ENCODE data around the gene PRMT7.

The PRMT7 gene

GRCh38 chr16:68389750-68390371 lies 79.0 kb downstream of the PRMT7 start:
- Histone ChIP-seq H3K36me3 (replicated peaks in 1 of 2; ENCODE audit: control insufficient read depth in 2 of 2, insufficient read depth in 2 of 2, low read length in 2 of 2) (no peaks in the 10 kb centered on the region), H3K18ac (ENCODE audit: low read length) (no peak overlapping the region), H2AK5ac (ENCODE audit: low read depth, low read length) (no peak overlapping the region), H3K9ac (ENCODE audit: low read depth, low read length, poor library complexity) (no peak overlapping the region), H3K14ac (ENCODE audit: low read length) (no peak overlapping the region), H3K23ac (ENCODE audit: low read depth, low read length, poor library complexity) (no peak overlapping the region), H4K8ac (ENCODE audit: low read depth, low read length) (no peak overlapping the region), H3K27ac (replicated peaks; ENCODE audit: low read length) (no peak overlapping the region), H3K4me1 (ENCODE audit: control insufficient read depth in 2 of 2, insufficient read depth in 1 of 2, low read depth in 1 of 2, low read length in 2 of 2) (peaks cover 2 to 11% of the 10 kb centered on the region in 2 donors), H3K79me1 (ENCODE audit: low read depth, low read length) (no peaks in the 10 kb centered on the region), H4K91ac (ENCODE audit: low read depth, low read length, poor library complexity) (no peak overlapping the region), H3K4me3 (ENCODE audit: low read length in 2 of 2) (no peak overlapping the region), H2BK120ac (ENCODE audit: low read depth, low read length) (no peak overlapping the region), H3K27me3 (ENCODE audit: control insufficient read depth in 3 of 3, insufficient read depth in 3 of 3, low read depth in 1 of 3, low read length in 3 of 3) (peaks cover 0 to 8% (median 2%) of the 10 kb centered on the region in 3 experiments), H3K4me2 (ENCODE audit: insufficient read depth, low read length, poor library complexity, severe bottlenecking) (no peak overlapping the region), H3K9me3 (replicated peaks in 1 of 2; ENCODE audit: control insufficient read depth in 2 of 2, insufficient read depth in 1 of 2, low read depth in 1 of 2, low read length in 2 of 2) (no peaks in the 10 kb centered on the region), H2BK12ac (ENCODE audit: low read length) (no peak overlapping the region), H2BK15ac (ENCODE audit: low read length) (no peak overlapping the region), H2AFZ (ENCODE audit: low read length) (no peak overlapping the region), H2BK5ac (ENCODE audit: low read length) (no peak overlapping the region), H3K4ac (ENCODE audit: low read length) (no peak overlapping the region)
- WGBS, 2 donors (ENCODE audit: extremely low coverage in 2 of 2, insufficient read length in 2 of 2, insufficient replicate concordance in 1 of 2), result no CpG with 5 or more reads among the region's 6 CpGs
- DNase-seq (ENCODE audit: low spot score), result no peak

DNA sequence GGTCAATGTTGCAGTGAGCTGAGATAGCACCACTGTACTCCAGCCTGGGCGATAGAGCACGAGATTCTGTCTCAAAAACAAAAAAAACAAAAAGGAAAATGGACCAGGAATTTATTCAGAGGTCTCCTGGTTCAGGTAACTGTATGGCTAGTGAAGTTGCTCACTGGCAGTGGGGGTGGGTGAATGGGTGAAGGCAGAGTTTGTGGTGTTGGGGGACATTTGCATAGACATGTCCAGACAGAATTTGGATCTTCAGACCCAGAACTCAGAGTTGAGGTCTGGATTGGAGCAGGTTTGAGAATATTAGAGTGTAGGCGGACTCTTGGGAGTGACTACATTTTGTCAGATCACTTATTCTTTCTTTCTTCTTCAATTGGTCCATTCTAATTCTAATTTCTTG lies 82.5 kb downstream of the PRMT7 start:
- Histone ChIP-seq H2BK12ac (ENCODE audit: low read length) (no peak overlapping the region), H2AK5ac (ENCODE audit: low read depth, low read length) (no peak overlapping the region), H2BK120ac (ENCODE audit: low read depth, low read length) (no peak overlapping the region), H4K8ac (ENCODE audit: low read depth, low read length) (no peak overlapping the region), H3K4ac (ENCODE audit: low read length) (no peak overlapping the region), H3K23ac (ENCODE audit: low read depth, low read length, poor library complexity) (no peak overlapping the region), H2AFZ (ENCODE audit: low read length) (no peak overlapping the region), H4K91ac (ENCODE audit: low read depth, low read length, poor library complexity) (no peak overlapping the region), H3K36me3 (replicated peaks in 1 of 2; ENCODE audit: control insufficient read depth in 2 of 2, insufficient read depth in 2 of 2, low read length in 2 of 2) (no peaks in the 10 kb centered on the region), H3K4me2 (ENCODE audit: insufficient read depth, low read length, poor library complexity, severe bottlenecking) (no peak overlapping the region), H2BK5ac (ENCODE audit: low read length) (no peak overlapping the region), H2BK15ac (ENCODE audit: low read length) (no peak overlapping the region), H3K4me1 (ENCODE audit: control insufficient read depth in 2 of 2, insufficient read depth in 1 of 2, low read depth in 1 of 2, low read length in 2 of 2) (peaks cover 0 to under 1% of the 10 kb centered on the region in 2 donors), H3K27ac (replicated peaks; ENCODE audit: low read length) (no peak overlapping the region), H3K27me3 (ENCODE audit: control insufficient read depth in 3 of 3, insufficient read depth in 3 of 3, low read depth in 1 of 3, low read length in 3 of 3) (peaks cover 0 to 18% (median 0%) of the 10 kb centered on the region in 3 experiments), H3K18ac (ENCODE audit: low read length) (no peak overlapping the region), H3K9ac (ENCODE audit: low read depth, low read length, poor library complexity) (no peak overlapping the region), H3K9me3 (replicated peaks in 1 of 2; ENCODE audit: control insufficient read depth in 2 of 2, insufficient read depth in 1 of 2, low read depth in 1 of 2, low read length in 2 of 2) (no peaks in the 10 kb centered on the region), H3K14ac (ENCODE audit: low read length) (no peak overlapping the region), H3K79me1 (ENCODE audit: low read depth, low read length) (no peaks in the 10 kb centered on the region), H3K4me3 (ENCODE audit: low read length in 2 of 2) (no peak overlapping the region)
- WGBS, 2 donors (ENCODE audit: extremely low coverage in 2 of 2, insufficient read length in 2 of 2, insufficient replicate concordance in 1 of 2), result no CpG with 5 or more reads among the region's 3 CpGs
- no peak for DNase-seq (ENCODE audit: low spot score)

- Histone ChIP-seq H3K36me3 (replicated peaks in 1 of 2; ENCODE audit: control insufficient read depth in 2 of 2, insufficient read depth in 2 of 2, low read length in 2 of 2) (no peaks in the 10 kb centered on the region), H3K9ac (ENCODE audit: low read depth, low read length, poor library complexity) (no peak overlapping the region), H2BK15ac (ENCODE audit: low read length) (no peak overlapping the region), H3K27ac (replicated peaks; ENCODE audit: low read length) (no peak overlapping the region), H4K91ac (ENCODE audit: low read depth, low read length, poor library complexity) (no peak overlapping the region), H3K4me1 (ENCODE audit: control insufficient read depth in 2 of 2, insufficient read depth in 1 of 2, low read depth in 1 of 2, low read length in 2 of 2) (no peaks in the 10 kb centered on the region), H2BK12ac (ENCODE audit: low read length) (no peak overlapping the region), H2AFZ (ENCODE audit: low read length) (no peak overlapping the region), H3K23ac (ENCODE audit: low read depth, low read length, poor library complexity) (no peak overlapping the region), H3K4me3 (ENCODE audit: low read length in 2 of 2) (no peak overlapping the region), H3K4ac (ENCODE audit: low read length) (no peak overlapping the region), H3K9me3 (replicated peaks in 1 of 2; ENCODE audit: control insufficient read depth in 2 of 2, insufficient read depth in 1 of 2, low read depth in 1 of 2, low read length in 2 of 2) (no peaks in the 10 kb centered on the region), H2BK5ac (ENCODE audit: low read length) (no peak overlapping the region), H3K18ac (ENCODE audit: low read length) (no peak overlapping the region), H3K79me1 (ENCODE audit: low read depth, low read length) (no peaks in the 10 kb centered on the region), H2BK120ac (ENCODE audit: low read depth, low read length) (no peak overlapping the region), H3K4me2 (ENCODE audit: insufficient read depth, low read length, poor library complexity, severe bottlenecking) (no peak overlapping the region), H2AK5ac (ENCODE audit: low read depth, low read length) (no peak overlapping the region), H3K14ac (ENCODE audit: low read length) (no peak overlapping the region), H3K27me3 (ENCODE audit: control insufficient read depth in 3 of 3, insufficient read depth in 3 of 3, low read depth in 1 of 3, low read length in 3 of 3) (peaks cover 0 to 13% (median 0%) of the 10 kb centered on the region in 3 experiments), H4K8ac (ENCODE audit: low read depth, low read length) (no peak overlapping the region)
- no peak for DNase-seq (ENCODE audit: low spot score)
- no CpG with 5 or more reads among the region's 8 CpGs for WGBS, 2 donors (ENCODE audit: extremely low coverage in 2 of 2, insufficient read length in 2 of 2, insufficient replicate concordance in 1 of 2)
Observed at GRCh38 chr16:68395167-68395786, 84.5 kb downstream of the PRMT7 start.

DNA sequence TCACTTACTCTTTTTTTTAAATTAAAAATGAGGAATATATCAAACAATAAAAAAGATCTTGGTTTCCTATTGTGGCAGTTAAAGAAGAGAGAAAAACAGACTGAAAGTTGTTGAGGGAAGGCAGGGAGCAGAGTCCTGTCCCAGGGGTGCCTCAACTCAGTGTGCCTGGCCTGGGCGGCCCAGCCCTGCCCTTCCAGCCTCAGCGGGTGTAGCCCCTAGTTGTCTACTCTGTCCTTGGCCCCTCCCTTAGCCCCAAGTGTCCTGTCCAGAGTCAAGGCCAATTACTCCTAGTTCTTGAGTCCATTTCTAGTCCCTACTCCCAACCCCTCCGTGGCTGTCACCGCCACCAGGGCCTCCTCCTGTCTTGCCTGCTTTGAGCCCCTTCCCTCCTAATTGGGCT lies 85.0 kb downstream of the PRMT7 start:
- no peak overlapping the region for H2BK120ac ChIP-seq (ENCODE audit: low read depth, low read length)
- H3K4me1 ChIP-seq (ENCODE audit: control insufficient read depth in 2 of 2, insufficient read depth in 1 of 2, low read depth in 1 of 2, low read length in 2 of 2), result no peaks in the 10 kb centered on the region
- H2BK15ac ChIP-seq (ENCODE audit: low read length), result peak overlapping the region; percentile 49
- no peak for DNase-seq (ENCODE audit: low spot score)
- H3K79me1 ChIP-seq (ENCODE audit: low read depth, low read length), result no peaks in the 10 kb centered on the region
- H3K36me3 ChIP-seq (replicated peaks in 1 of 2; ENCODE audit: control insufficient read depth in 2 of 2, insufficient read depth in 2 of 2, low read length in 2 of 2), result no peaks in the 10 kb centered on the region
- no peak overlapping the region for H3K9ac ChIP-seq (ENCODE audit: low read depth, low read length, poor library complexity)
- H3K4me3 ChIP-seq (ENCODE audit: low read length in 2 of 2), result no peak overlapping the region
- no peak overlapping the region for H2BK5ac ChIP-seq (ENCODE audit: low read length)
- H3K4ac ChIP-seq (ENCODE audit: low read length), result no peak overlapping the region
- H3K27ac ChIP-seq (replicated peaks; ENCODE audit: low read length), result no peak overlapping the region
- H3K9me3 ChIP-seq (replicated peaks in 1 of 2; ENCODE audit: control insufficient read depth in 2 of 2, insufficient read depth in 1 of 2, low read depth in 1 of 2, low read length in 2 of 2), result no peaks in the 10 kb centered on the region
- no peak overlapping the region for H2BK12ac ChIP-seq (ENCODE audit: low read length)
- no peak overlapping the region for H3K14ac ChIP-seq (ENCODE audit: low read length)
- no peak overlapping the region for H3K23ac ChIP-seq (ENCODE audit: low read depth, low read length, poor library complexity)
- no peak overlapping the region for H3K18ac ChIP-seq (ENCODE audit: low read length)
- no peak overlapping the region for H2AK5ac ChIP-seq (ENCODE audit: low read depth, low read length)
- WGBS, 2 donors (ENCODE audit: extremely low coverage in 2 of 2, insufficient read length in 2 of 2, insufficient replicate concordance in 1 of 2), result no CpG with 5 or more reads among the region's 4 CpGs
- no peak overlapping the region for H2AFZ ChIP-seq (ENCODE audit: low read length)
- H4K8ac ChIP-seq (ENCODE audit: low read depth, low read length), result no peak overlapping the region
- no peak overlapping the region for H3K4me2 ChIP-seq (ENCODE audit: insufficient read depth, low read length, poor library complexity, severe bottlenecking)
- no peak overlapping the region for H4K91ac ChIP-seq (ENCODE audit: low read depth, low read length, poor library complexity)
- peaks cover 0 to 18% (median 0%) of the 10 kb centered on the region in 3 experiments for H3K27me3 ChIP-seq (ENCODE audit: control insufficient read depth in 3 of 3, insufficient read depth in 3 of 3, low read depth in 1 of 3, low read length in 3 of 3)

Data from neuronal stem cell (in vitro differentiated cells).